PFSK-1 (cell line): ENCODE measurements around the gene MED27.

Experiments used
- POLR2AphosphoS5 ChIP-seq: IDR thresholded peaks from 2 replicates; pipeline ENCODE4 v1.6.1; 2012; ENCODE audit warnings: low read depth, mild to moderate bottlenecking, control low read depth, low read length, moderate library complexity
- REST ChIP-seq, 2 experiments: IDR thresholded peaks; 2 replicates each; pipeline versions ENCODE4 v1.6.1 to v1.8.0; 2011 to 2012; ENCODE audit warnings: low read depth in 2 of 2, low read length in 2 of 2, control low read depth in 1 of 2, inconsistent platforms in 1 of 2, mild to moderate bottlenecking in 1 of 2, moderate library complexity in 1 of 2; ENCODE audit not compliant: insufficient read depth in 1 of 2
- SIN3A ChIP-seq: IDR thresholded peaks from 2 replicates; pipeline ENCODE4 v1.6.1; 2012; ENCODE audit warnings: mild to moderate bottlenecking, low read length, moderate library complexity, borderline replicate concordance; ENCODE audit not compliant: insufficient read depth
- TAF1 ChIP-seq: IDR thresholded peaks from 2 replicates; pipeline ENCODE4 v1.6.1; 2012; ENCODE audit warnings: low read length, control low read depth, borderline replicate concordance; ENCODE audit not compliant: insufficient read depth

DNA sequence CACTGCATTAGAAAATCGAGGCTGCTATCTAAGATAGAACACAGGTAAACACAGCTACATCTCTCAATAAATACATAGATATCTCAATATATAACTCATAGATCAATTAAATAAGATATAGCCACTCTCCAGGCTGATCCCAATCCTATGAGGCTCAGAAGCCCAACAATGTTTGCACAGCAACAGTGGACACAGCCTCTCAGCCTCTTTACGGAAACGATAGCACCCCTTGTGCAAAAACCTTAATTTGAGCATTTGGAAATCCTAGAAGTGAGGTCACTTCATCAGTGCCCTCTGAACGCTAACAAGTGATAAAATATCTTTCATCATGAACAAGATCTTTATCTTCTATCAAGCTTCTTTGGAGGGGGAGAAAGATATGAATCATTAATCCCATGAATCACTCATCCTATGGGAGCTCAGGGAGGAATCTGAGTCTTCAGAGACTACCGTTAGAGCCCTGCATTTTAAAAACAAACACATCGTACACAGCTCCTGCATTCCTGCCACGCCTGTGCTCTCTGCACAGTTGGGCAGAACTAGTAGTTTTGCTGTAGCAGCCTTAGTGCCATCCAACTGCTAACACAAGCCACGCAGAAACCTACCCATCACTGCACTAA lies 71.4 kb downstream of the MED27 start:
- no peak for TF ChIP-seq REST (IDR thresholded peaks at IDR 0.05; ENCODE audit: insufficient read depth in 1 of 2, low read depth in 2 of 2, low read length in 2 of 2)
- no peak for TF ChIP-seq POLR2AphosphoS5
- TF ChIP-seq SIN3A = no peak
- TF ChIP-seq TAF1 = no peak
